HepG2 (cell line): ENCODE results near the gene DHX8. TPM values are rescaled to one million over a fixed set of nuclear protein-coding genes. Genes with fewer than 3 reads are reported as not detected.

Experiments used
- GTF3A ChIP-seq: sonication (generic); formaldehyde crosslinking; conservative IDR thresholded peaks from 2 replicates; pipeline ENCODE4 v1.4.0; 2020; ENCODE audit warnings: mild to moderate bottlenecking, missing genetic modification reagents
- HMGXB3 ChIP-seq: sonication (generic); formaldehyde crosslinking; IDR thresholded peaks from 2 replicates; pipeline ENCODE4 v1.4.0; 2020; ENCODE audit warnings: missing genetic modification reagents, borderline replicate concordance
- NFRKB ChIP-seq: fragments of 450-650 bp; IDR thresholded peaks from 2 replicates; pipeline ENCODE4 v1.6.1; 2017
- REST ChIP-seq, 2 experiments: IDR thresholded peaks; 2 replicates each; pipeline ENCODE4 v1.6.1; 2011 to 2012; ENCODE audit warnings: low read length in 2 of 2, borderline replicate concordance in 1 of 2, low read depth in 1 of 2, mild to moderate bottlenecking in 1 of 2, moderate library complexity in 1 of 2
- U2AF2 ChIP-seq: fragments of 200-400 bp; formaldehyde crosslinking; IDR thresholded peaks from 2 replicates; pipeline ENCODE4 v1.6.1; 2017; ENCODE audit warnings: low read depth, mild to moderate bottlenecking, low read length
- ZFP1 ChIP-seq: IDR thresholded peaks from 2 replicates; pipeline ENCODE4 v1.6.1; 2016
- ZFP36 ChIP-seq: fragments of 150-350 bp; IDR thresholded peaks from 2 replicates; pipeline ENCODE4 v1.6.1; 2018; ENCODE audit warnings: borderline replicate concordance, low read length, low read depth; ENCODE audit not compliant: partially characterized antibody
- ZKSCAN1 ChIP-seq: fragments of 150-350 bp; IDR thresholded peaks from 2 replicates; pipeline ENCODE4 v1.6.1; 2014; ENCODE audit warnings: low read length
- polyA plus RNA-seq, 8 experiments: library from polyadenylated mRNA; depleted of rRNA in 3 of 8; stranded (reverse) in 7 of 8; unstranded in 1 of 8; fragments of >200 nt; fragmentation: Illumina TruSeq in 4 of 8; extraction: Trizol in 4 of 8; gene quantifications; 2 replicates each; pipeline versions ENCODE4 v1.2.1 to v1.2.3, GENCODE V29; 2011 to 2016; ENCODE audit warnings: low read depth in 4 of 8, missing spikeins in 1 of 8, mixed read lengths in 1 of 8; ENCODE audit not compliant: insufficient read depth in 1 of 8
- total RNA-seq, 5 experiments: library from RNA; depleted of rRNA; stranded (reverse); fragments of >200 nt; fragmentation: Illumina TruSeq; extraction: Trizol; gene quantifications; 2 replicates each; pipeline ENCODE4 v1.2.3, GENCODE V29; 2016; ENCODE audit warnings: low read depth in 1 of 5
- TF ChIP-seq, protein P1 (sequence below), 2 experiments: sonication (generic) in 1 of 2; formaldehyde crosslinking in 1 of 2; IDR thresholded peaks; 2 replicates each; pipeline versions ENCODE4 v1.4.0 to v1.6.1; 2016 to 2020; ENCODE audit warnings: borderline replicate concordance in 1 of 2, low read depth in 1 of 2, mild to moderate bottlenecking in 1 of 2, missing genetic modification reagents in 1 of 2
- TF ChIP-seq, protein P2 (sequence below): sonication (generic); IDR thresholded peaks from 2 replicates; pipeline ENCODE4 v1.6.1; 2016; ENCODE audit warnings: low read depth, borderline replicate concordance
- TF ChIP-seq, protein P3 (sequence below): sonication (generic); formaldehyde crosslinking; IDR thresholded peaks from 2 replicates; pipeline ENCODE4 v1.4.0; 2020; ENCODE audit warnings: missing genetic modification reagents

The DHX8 gene
- total and polyA plus RNA-seq, 2 of the 13 experiments (the other 11 are each of a cell fraction or from before 2014, with no cell fraction given) = 24.8 to 48.9 TPM

DNA sequence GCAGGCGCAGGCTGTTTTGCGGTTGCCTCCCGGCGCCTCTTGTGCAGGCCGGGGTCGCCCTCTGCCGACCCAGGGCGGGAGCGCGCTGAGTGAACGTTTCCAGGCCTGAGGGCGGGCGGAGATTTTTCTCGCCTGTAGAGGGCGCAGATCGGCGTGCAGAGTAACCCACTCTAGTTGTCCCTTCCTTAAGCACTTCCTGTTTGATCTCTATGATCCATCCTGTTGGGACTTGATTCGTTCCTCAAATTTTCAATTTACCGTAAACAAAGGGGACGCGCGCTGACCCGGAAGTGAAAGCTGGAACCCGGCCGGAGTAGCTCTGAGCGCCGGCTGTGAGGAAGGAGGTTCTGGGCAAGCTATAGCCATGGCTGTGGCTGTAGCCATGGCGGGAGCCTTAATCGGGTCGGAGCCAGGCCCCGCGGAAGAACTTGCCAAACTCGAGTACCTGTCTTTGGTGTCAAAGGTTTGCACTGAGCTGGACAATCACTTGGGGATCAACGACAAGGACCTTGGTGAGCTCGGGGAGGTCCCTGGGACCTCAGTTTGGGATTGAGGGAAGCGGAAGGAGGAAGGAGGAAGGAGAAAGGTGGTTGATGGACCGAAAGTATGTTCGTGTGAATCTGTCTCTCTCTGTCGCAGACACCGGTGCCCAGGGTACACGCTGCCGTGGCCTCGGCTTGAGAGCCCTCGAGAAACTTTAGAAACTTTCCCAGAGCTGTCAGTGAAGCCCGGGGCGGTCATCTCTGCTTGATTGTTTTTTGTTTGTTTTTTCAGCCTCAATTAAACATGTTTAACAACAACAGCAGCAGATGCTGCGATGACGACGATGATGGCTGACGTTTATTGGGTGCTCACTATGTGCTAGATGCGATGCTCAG is at the start of gene DHX8 (continued):
- TF ChIP-seq REST (IDR thresholded peaks at IDR 0.05; ENCODE audit: borderline replicate concordance in 1 of 2, low read depth in 1 of 2, low read length in 2 of 2) (peak in 1 of 2 experiments; percentile 65; a peak in 1 of 4 replicates), ZFP36 (no peak), ZKSCAN1 (peak; percentile 37; the same call in 1 of the 2 replicates), HMGXB3 (CRISPR knock-in tag) (peak; percentile 90), ZFP1 (CRISPR knock-in tag) (peak; percentile 94), GTF3A (CRISPR knock-in tag) (peak; percentile 93; the same call in 1 of the 2 replicates), NFRKB (peak; percentile 26; the same call in 1 of the 2 replicates), U2AF2 (no peak)
- TF ChIP-seq, protein P1, sequence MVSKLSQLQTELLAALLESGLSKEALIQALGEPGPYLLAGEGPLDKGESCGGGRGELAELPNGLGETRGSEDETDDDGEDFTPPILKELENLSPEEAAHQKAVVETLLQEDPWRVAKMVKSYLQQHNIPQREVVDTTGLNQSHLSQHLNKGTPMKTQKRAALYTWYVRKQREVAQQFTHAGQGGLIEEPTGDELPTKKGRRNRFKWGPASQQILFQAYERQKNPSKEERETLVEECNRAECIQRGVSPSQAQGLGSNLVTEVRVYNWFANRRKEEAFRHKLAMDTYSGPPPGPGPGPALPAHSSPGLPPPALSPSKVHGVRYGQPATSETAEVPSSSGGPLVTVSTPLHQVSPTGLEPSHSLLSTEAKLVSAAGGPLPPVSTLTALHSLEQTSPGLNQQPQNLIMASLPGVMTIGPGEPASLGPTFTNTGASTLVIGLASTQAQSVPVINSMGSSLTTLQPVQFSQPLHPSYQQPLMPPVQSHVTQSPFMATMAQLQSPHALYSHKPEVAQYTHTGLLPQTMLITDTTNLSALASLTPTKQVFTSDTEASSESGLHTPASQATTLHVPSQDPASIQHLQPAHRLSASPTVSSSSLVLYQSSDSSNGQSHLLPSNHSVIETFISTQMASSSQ (IDR thresholded peaks at IDR 0.05; ENCODE audit: low read depth) = peak; percentile 38; the same call in 1 of the 2 replicates
- TF ChIP-seq, protein P1 (CRISPR knock-in tag; IDR thresholded peaks at IDR 0.05; ENCODE audit: borderline replicate concordance) = peak; percentile 91
- TF ChIP-seq, protein P2, sequence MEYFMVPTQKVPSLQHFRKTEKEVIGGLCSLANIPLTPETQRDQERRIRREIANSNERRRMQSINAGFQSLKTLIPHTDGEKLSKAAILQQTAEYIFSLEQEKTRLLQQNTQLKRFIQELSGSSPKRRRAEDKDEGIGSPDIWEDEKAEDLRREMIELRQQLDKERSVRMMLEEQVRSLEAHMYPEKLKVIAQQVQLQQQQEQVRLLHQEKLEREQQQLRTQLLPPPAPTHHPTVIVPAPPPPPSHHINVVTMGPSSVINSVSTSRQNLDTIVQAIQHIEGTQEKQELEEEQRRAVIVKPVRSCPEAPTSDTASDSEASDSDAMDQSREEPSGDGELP = peak; percentile 43; the same call in 1 of the 2 replicates
- TF ChIP-seq, protein P3, sequence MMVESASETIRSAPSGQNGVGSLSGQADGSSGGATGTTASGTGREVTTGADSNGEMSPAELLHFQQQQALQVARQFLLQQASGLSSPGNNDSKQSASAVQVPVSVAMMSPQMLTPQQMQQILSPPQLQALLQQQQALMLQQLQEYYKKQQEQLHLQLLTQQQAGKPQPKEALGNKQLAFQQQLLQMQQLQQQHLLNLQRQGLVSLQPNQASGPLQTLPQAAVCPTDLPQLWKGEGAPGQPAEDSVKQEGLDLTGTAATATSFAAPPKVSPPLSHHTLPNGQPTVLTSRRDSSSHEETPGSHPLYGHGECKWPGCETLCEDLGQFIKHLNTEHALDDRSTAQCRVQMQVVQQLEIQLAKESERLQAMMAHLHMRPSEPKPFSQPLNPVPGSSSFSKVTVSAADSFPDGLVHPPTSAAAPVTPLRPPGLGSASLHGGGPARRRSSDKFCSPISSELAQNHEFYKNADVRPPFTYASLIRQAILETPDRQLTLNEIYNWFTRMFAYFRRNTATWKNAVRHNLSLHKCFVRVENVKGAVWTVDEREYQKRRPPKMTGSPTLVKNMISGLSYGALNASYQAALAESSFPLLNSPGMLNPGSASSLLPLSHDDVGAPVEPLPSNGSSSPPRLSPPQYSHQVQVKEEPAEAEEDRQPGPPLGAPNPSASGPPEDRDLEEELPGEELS (CRISPR knock-in tag) = peak; percentile 97
